GM21360 (cell line): ENCODE results near the gene EPHB1.

Experiments used
- ATAC-seq: cut with Tn5 transposase; IDR thresholded peaks from one replicate; pipeline ENCODE4 v1.9.1; 2021; ENCODE audit warnings: mild to moderate bottlenecking, moderate library complexity; ENCODE audit not compliant: unreplicated experiment

The EPHB1 gene

GRCh38 chr3:134804508-134805480 lies 9.7 kb downstream of the EPHB1 start:
- ATAC-seq: no peak

GRCh38 chr3:134807189-134807588 lies 12.1 kb downstream of the EPHB1 start:
- ATAC-seq: no peak

GRCh38 chr3:134808835-134809234 lies 13.8 kb downstream of the EPHB1 start:
- no peak for ATAC-seq

- no peak for ATAC-seq
Observed at GRCh38 chr3:134809427-134810051, 14.5 kb downstream of the EPHB1 start.

GRCh38 chr3:134810052-134810435 lies 15.0 kb downstream of the EPHB1 start:
- no peak for ATAC-seq

GRCh38 chr3:134810850-134811249 lies 15.8 kb downstream of the EPHB1 start:
- ATAC-seq: no peak

GRCh38 chr3:134813618-134814017 lies 18.6 kb downstream of the EPHB1 start:
- no peak for ATAC-seq

GRCh38 chr3:134815519-134815918 lies 20.5 kb downstream of the EPHB1 start:
- ATAC-seq: no peak

GRCh38 chr3:134816623-134817022 lies 21.6 kb downstream of the EPHB1 start:
- no peak for ATAC-seq

GRCh38 chr3:134817297-134817696 lies 22.2 kb downstream of the EPHB1 start:
- ATAC-seq: no peak

- ATAC-seq: no peak
Observed at GRCh38 chr3:134820994-134821393, 25.9 kb downstream of the EPHB1 start.

- no peak for ATAC-seq
Observed at GRCh38 chr3:134822090-134822489, 27.0 kb downstream of the EPHB1 start.

GRCh38 chr3:134823679-134824078 lies 28.6 kb downstream of the EPHB1 start:
- no peak for ATAC-seq

GRCh38 chr3:134824791-134825190 lies 29.7 kb downstream of the EPHB1 start:
- no peak for ATAC-seq

GRCh38 chr3:134827213-134827612 lies 32.2 kb downstream of the EPHB1 start:
- ATAC-seq: no peak

GRCh38 chr3:134829721-134830120 lies 34.7 kb downstream of the EPHB1 start:
- no peak for ATAC-seq

- ATAC-seq: no peak
Observed at GRCh38 chr3:134832585-134832984, 37.5 kb downstream of the EPHB1 start.

GRCh38 chr3:134833453-134834163 lies 38.5 kb downstream of the EPHB1 start:
- ATAC-seq: no peak

GRCh38 chr3:134836921-134837320 lies 41.9 kb downstream of the EPHB1 start:
- no peak for ATAC-seq

GRCh38 chr3:134838599-134838998 lies 43.5 kb downstream of the EPHB1 start:
- no peak for ATAC-seq

GRCh38 chr3:134839422-134839821 lies 44.4 kb downstream of the EPHB1 start:
- no peak for ATAC-seq

- ATAC-seq: no peak
Observed at GRCh38 chr3:134839990-134840389, 44.9 kb downstream of the EPHB1 start.
